SK-N-SH treated with all-trans-retinoic acid at 6 μM for 48 hours (cell line): ENCODE data around the gene KCNS1.

Experiments used
- TOX ChIP-seq: fragments of 250-450 bp; sonication (Bioruptor Pico); IDR thresholded peaks from 2 replicates; pipeline ENCODE4 v1.8.0; 2021; ENCODE audit warnings: mild to moderate bottlenecking, moderate library complexity, borderline replicate concordance
- ZFP30 ChIP-seq: fragments of 450-650 bp; formaldehyde crosslinking; IDR thresholded peaks from 2 replicates; pipeline ENCODE4 v1.5.0; 2022; ENCODE audit warnings: mild to moderate bottlenecking, moderate library complexity
- TF ChIP-seq, protein P1 (sequence below): fragments of 250-450 bp; sonication (Bioruptor Pico); IDR thresholded peaks from 2 replicates; pipeline ENCODE4 v1.8.0; 2020; ENCODE audit warnings: mild to moderate bottlenecking, moderate library complexity, borderline replicate concordance

DNA sequence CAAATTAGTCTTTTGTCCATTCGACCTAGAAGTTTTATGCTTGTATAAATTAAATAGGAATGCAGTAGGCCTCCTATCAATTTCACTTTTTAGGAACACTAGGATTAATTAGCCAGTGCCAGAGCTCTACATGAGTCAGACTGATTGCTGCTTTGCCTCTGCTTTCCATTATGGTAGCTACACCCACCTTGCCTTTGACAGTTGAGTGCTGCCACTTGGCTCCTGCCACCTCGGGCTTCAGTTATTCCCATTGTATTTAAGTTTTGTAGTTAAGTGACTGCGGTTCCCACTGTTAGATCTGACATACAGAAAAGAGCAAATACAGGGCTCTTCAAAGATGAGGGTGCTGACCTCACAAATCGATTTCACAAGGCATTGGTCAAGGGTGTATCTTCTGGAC lies 39.9 kb upstream of the KCNS1 start:
- TF ChIP-seq, protein P1, sequence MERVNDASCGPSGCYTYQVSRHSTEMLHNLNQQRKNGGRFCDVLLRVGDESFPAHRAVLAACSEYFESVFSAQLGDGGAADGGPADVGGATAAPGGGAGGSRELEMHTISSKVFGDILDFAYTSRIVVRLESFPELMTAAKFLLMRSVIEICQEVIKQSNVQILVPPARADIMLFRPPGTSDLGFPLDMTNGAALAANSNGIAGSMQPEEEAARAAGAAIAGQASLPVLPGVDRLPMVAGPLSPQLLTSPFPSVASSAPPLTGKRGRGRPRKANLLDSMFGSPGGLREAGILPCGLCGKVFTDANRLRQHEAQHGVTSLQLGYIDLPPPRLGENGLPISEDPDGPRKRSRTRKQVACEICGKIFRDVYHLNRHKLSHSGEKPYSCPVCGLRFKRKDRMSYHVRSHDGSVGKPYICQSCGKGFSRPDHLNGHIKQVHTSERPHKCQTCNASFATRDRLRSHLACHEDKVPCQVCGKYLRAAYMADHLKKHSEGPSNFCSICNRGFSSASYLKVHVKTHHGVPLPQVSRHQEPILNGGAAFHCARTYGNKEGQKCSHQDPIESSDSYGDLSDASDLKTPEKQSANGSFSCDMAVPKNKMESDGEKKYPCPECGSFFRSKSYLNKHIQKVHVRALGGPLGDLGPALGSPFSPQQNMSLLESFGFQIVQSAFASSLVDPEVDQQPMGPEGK (CRISPR knock-in tag) = no peak
- no peak for TF ChIP-seq ZFP30 (CRISPR knock-in tag)
- no peak for TF ChIP-seq TOX (CRISPR knock-in tag)
